AG04450 (cell line): ENCODE data around the gene TAS1R2. TPM values are rescaled to one million over a fixed set of nuclear protein-coding genes. Genes with fewer than 3 reads are reported as not detected.
"Not testable (repeated sequence)": the region's sequence is repeated elsewhere in the genome, so short reads cannot be mapped to it uniquely, and the experiment has no call there.

Experiments used
- CTCF ChIA-PET: fragments of 300-600, 350-600 bp; formaldehyde crosslinking; extraction: SDS; loops from one replicate; lab custom pipeline; 2022; ENCODE audit warnings: antibody characterized with exemption, inconsistent platforms; lab: Charles Lee
- POLR2A ChIA-PET: fragments of 350-600 bp; formaldehyde crosslinking; extraction: SDS; loops from one replicate; lab custom pipeline; 2021; ENCODE audit warnings: antibody characterized with exemption, inconsistent platforms; lab: Yijun Ruan, JAX
- DNase-seq: peaks from one replicate; pipeline ENCODE4 v3.0.0-alpha.2; 2011; ENCODE audit warnings: low read depth, low spot score
- H3K27ac ChIP-seq: one replicate; pipeline ENCODE4 v1.5.1; 2012; ENCODE audit warnings: low read depth, low read length, control low read depth
- H3K27me3 ChIP-seq: one replicate; pipeline ENCODE4 v1.6.0; 2012; ENCODE audit warnings: low read length; ENCODE audit not compliant: control insufficient read depth, insufficient read depth
- H3K4me3 ChIP-seq: 2 replicates; pipeline ENCODE4 v1.5.1; 2011; ENCODE audit warnings: mild to moderate bottlenecking, low read depth, low read length, control low read depth
- H3K9me3 ChIP-seq: 2 replicates; pipeline ENCODE4 v1.5.1; 2012; ENCODE audit warnings: low read length; ENCODE audit not compliant: control insufficient read depth, insufficient read depth
- CTCF ChIP-seq: IDR thresholded peaks from 2 replicates; pipeline ENCODE4 v1.5.1; 2011; ENCODE audit warnings: low read depth, low read length, control low read depth, inconsistent platforms
- polyA plus RNA-seq: library from polyadenylated mRNA; depleted of rRNA; stranded (reverse); fragments of >200 nt; gene quantifications from 2 replicates; pipeline ENCODE4 v1.2.3, GENCODE V29; 2011

Gene TAS1R2
- polyA plus RNA-seq, 1 experiment: not detected

- ChIA-PET POLR2A (no interaction called here), CTCF (interaction anchor here (1.0 to 4.6 kb wide), 8 partner anchors 9 to 318 kb away, joined by 4 to 57 read pairs (median 6); no protein-coding TSS in a partner anchor)
These were observed 14.6 kb upstream of the TAS1R2 start for GRCh38 chr1:18874036-18874435.

GRCh38 chr1:18872071-18872611, 12.7 kb upstream of the TAS1R2 start:
- Histone ChIP-seq H3K9me3 (no peaks in the 10 kb centered on the region), H3K27ac (no peak overlapping the region), H3K27me3 (peaks cover 11% of the 10 kb centered on the region), H3K4me3 (no peak overlapping the region)
- no peak for TF ChIP-seq CTCF
- ChIA-PET POLR2A (no interaction called here), CTCF (interaction anchor here (1.0 to 3.9 kb wide), 2 partner anchors 11 to 275 kb away, joined by 3 to 30 read pairs; no protein-coding TSS in a partner anchor)
- no peak for DNase-seq

More at GRCh38 chr1:18874036-18874435, 14.6 kb upstream of the TAS1R2 start:
- peaks cover 4% of the 10 kb centered on the region for H3K27me3 ChIP-seq
- no peaks in the 10 kb centered on the region for H3K9me3 ChIP-seq
- no peak for TF ChIP-seq CTCF
- H3K27ac ChIP-seq: no peak overlapping the region
- H3K4me3 ChIP-seq: no peak overlapping the region
- no peak for DNase-seq

GRCh38 chr1:18871401-18872070, 12.1 kb upstream of the TAS1R2 start:
- CTCF ChIA-PET: interaction anchor here (1.0 kb wide), 1 partner anchor 274 kb away, joined by 3 read pairs; no protein-coding TSS in a partner anchor

GRCh38 chr1:18870957-18871356, 11.5 kb upstream of the TAS1R2 start:
- no peak for TF ChIP-seq CTCF
- peaks cover 15% of the 10 kb centered on the region for H3K27me3 ChIP-seq
- H3K27ac ChIP-seq: no peak overlapping the region
- POLR2A ChIA-PET: no interaction called here
- no peak overlapping the region for H3K4me3 ChIP-seq
- H3K9me3 ChIP-seq: no peaks in the 10 kb centered on the region
- DNase-seq: no peak
- CTCF ChIA-PET: interaction anchor here (1.0 to 1.9 kb wide), 2 partner anchors 274 kb away, joined by 3 to 7 read pairs; no protein-coding TSS in a partner anchor

More at GRCh38 chr1:18871401-18872070, 12.1 kb upstream of the TAS1R2 start:
- H3K9me3 ChIP-seq: no peaks in the 10 kb centered on the region
- no peak overlapping the region for H3K27ac ChIP-seq
- no peak for TF ChIP-seq CTCF
- DNase-seq: no peak
- POLR2A ChIA-PET: no interaction called here
- peaks cover 12% of the 10 kb centered on the region for H3K27me3 ChIP-seq
- H3K4me3 ChIP-seq: no peak overlapping the region

- peaks cover 15% of the 10 kb centered on the region for H3K27me3 ChIP-seq
- H3K4me3 ChIP-seq, H3K9me3 ChIP-seq, H3K27ac ChIP-seq, POLR2A ChIA-PET, DNase-seq: not testable (repeated sequence)
- CTCF ChIA-PET: interaction anchor here (1.3 to 1.9 kb wide), 2 partner anchors 14 to 273 kb away, joined by 4 to 7 read pairs; no protein-coding TSS in a partner anchor
These were observed 11.1 kb upstream of the TAS1R2 start for GRCh38 chr1:18870595-18870865.
